ENCODE results near the gene ABCC8. TPM values are rescaled to one million over a fixed set of nuclear protein-coding genes. Genes with fewer than 3 reads are reported as not detected.

ABCC8 gene
- total RNA-seq, 6 experiments from 2014 or later: not detected

- peaks cover 38% of the 10 kb centered on the region for H3K27me3 Mint-ChIP-seq (ENCODE audit: insufficient read depth)
- DNase-seq: no peak
- H3K27ac Mint-ChIP-seq: no peak overlapping the region
Measured at GRCh38 chr11:17457396-17458173, 19.1 kb downstream of the ABCC8 start.

DNA sequence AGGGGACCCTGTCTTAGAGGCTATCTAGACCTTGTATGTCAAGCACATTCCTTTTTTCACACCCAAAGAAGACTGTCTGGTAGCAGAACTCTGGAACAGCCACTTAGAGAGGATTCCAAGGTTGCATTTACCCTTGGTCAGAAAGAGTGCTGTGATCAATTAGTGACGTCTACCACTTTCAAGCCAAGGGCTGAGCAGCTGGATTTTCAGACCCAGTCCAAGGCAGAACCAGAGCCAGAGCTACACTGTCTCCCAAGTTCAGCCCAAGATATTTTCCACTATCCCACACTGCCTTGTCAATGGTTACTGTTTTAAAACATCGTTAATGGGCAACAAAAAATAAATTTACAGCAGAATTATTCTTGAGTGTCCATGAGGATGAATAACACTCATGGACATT lies 24.0 kb downstream of the ABCC8 start:
- Mint-ChIP-seq H3K36me3 (ENCODE audit: low read depth) (no peaks in the 10 kb centered on the region), H3K4me3 (no peak overlapping the region), H3K27ac (no peak overlapping the region), H3K27me3 (ENCODE audit: insufficient read depth) (peaks cover 38% of the 10 kb centered on the region), H3K9me3 (no peaks in the 10 kb centered on the region), H3K4me1 (ENCODE audit: low read depth) (no peaks in the 10 kb centered on the region)
- DNase-seq: no peak
- TF ChIP-seq, protein P1, sequence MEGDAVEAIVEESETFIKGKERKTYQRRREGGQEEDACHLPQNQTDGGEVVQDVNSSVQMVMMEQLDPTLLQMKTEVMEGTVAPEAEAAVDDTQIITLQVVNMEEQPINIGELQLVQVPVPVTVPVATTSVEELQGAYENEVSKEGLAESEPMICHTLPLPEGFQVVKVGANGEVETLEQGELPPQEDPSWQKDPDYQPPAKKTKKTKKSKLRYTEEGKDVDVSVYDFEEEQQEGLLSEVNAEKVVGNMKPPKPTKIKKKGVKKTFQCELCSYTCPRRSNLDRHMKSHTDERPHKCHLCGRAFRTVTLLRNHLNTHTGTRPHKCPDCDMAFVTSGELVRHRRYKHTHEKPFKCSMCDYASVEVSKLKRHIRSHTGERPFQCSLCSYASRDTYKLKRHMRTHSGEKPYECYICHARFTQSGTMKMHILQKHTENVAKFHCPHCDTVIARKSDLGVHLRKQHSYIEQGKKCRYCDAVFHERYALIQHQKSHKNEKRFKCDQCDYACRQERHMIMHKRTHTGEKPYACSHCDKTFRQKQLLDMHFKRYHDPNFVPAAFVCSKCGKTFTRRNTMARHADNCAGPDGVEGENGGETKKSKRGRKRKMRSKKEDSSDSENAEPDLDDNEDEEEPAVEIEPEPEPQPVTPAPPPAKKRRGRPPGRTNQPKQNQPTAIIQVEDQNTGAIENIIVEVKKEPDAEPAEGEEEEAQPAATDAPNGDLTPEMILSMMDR (IDR thresholded peaks at IDR 0.05): no peak

More at GRCh38 chr11:17457396-17458173, 19.1 kb downstream of the ABCC8 start:
- Mint-ChIP-seq H3K4me1 (ENCODE audit: low read depth) (no peaks in the 10 kb centered on the region), H3K9me3 (no peaks in the 10 kb centered on the region), H3K36me3 (ENCODE audit: low read depth) (no peaks in the 10 kb centered on the region), H3K4me3 (no peak overlapping the region)
- TF ChIP-seq, protein P1 (IDR thresholded peaks at IDR 0.05): no peak

DNA sequence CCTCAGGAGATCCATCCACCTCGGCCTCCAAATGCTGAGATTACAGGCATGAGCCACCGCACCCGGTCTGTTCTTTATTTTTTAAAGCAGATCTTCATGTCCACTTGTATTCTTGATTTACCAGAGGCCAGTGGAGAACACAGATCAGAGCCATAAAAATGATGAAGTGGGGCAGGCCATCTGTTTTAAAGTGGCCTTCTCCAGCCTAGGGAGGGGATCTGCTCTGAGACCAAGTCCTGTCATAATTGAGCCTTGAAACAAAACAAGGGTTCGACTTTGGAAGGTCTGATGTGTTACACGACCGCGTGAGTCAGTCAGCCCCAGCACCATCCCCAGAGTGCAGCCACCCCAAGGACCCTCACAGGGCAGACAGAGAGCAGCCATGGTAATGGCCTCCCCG lies 27.5 kb downstream of the ABCC8 start:
- H3K4me1 Mint-ChIP-seq (ENCODE audit: low read depth): no peaks in the 10 kb centered on the region
- H3K36me3 Mint-ChIP-seq (ENCODE audit: low read depth): no peaks in the 10 kb centered on the region
- no peak overlapping the region for H3K4me3 Mint-ChIP-seq
- DNase-seq: no peak
- no peak overlapping the region for H3K27ac Mint-ChIP-seq
- peaks cover 32% of the 10 kb centered on the region for H3K27me3 Mint-ChIP-seq (ENCODE audit: insufficient read depth)
- no peaks in the 10 kb centered on the region for H3K9me3 Mint-ChIP-seq
- TF ChIP-seq, protein P1 (IDR thresholded peaks at IDR 0.05): no peak

DNA sequence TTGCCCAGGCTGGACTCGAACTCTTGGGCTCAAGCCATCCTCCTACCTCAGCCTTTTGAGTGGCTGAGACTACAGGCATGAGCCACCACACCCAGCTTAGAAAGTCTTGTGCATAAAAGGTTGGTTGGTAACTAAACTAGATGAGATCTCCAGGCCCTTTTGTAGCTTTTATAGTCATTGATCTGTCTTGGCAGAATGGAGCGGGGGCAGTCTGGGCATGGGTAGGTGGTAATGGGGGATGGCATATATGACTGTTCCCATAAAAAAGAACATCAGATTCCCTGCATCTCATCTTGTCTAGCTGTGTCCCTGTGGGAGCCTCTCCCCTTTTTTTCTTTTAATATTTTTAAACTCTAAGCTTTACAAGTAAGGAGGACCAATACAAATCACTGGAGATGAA lies 30.2 kb downstream of the ABCC8 start:
- Mint-ChIP-seq H3K27me3 (ENCODE audit: insufficient read depth) (peaks cover 23% of the 10 kb centered on the region), H3K27ac (no peak overlapping the region)

DNA sequence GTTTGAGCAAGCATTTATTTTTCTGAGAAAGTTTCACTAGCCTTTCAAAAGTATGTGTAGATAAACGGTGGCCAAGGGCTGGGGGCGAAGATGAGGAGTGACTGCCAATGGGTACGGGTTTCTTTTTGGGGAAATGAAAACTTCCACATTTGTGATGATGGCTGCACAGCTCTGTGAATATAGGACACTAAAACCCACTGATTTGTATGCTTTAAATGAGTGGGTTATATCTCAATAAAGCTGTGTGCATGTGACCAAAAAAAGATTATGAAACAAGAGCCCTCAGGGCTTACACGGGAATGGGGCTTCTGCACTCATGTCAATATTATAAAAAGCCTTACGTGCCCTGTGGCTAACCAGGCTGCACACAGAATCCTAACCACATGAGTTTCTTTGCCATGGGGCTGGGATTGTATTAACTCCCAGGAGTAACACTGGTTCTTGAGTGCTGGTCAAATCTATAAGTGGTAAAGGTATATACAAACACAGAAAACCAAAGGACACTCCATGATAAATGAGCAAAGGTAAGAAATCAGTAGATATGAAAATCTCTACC lies 31.3 kb downstream of the ABCC8 start:
- no peak for DNase-seq
- no peak overlapping the region for H3K27ac Mint-ChIP-seq
- H3K4me1 Mint-ChIP-seq (ENCODE audit: low read depth): no peaks in the 10 kb centered on the region
- H3K36me3 Mint-ChIP-seq (ENCODE audit: low read depth): no peaks in the 10 kb centered on the region
- H3K27me3 Mint-ChIP-seq (ENCODE audit: insufficient read depth): peaks cover 25% of the 10 kb centered on the region
- TF ChIP-seq, protein P1 (IDR thresholded peaks at IDR 0.05): no peak
- no peaks in the 10 kb centered on the region for H3K9me3 Mint-ChIP-seq
- H3K4me3 Mint-ChIP-seq: no peak overlapping the region

More for the DNA sequence above, 30.2 kb downstream of the ABCC8 start:
- Mint-ChIP-seq H3K4me3 (no peak overlapping the region), H3K4me1 (ENCODE audit: low read depth) (no peaks in the 10 kb centered on the region), H3K9me3 (no peaks in the 10 kb centered on the region), H3K36me3 (ENCODE audit: low read depth) (no peaks in the 10 kb centered on the region)
- DNase-seq: no peak
- TF ChIP-seq, protein P1 (IDR thresholded peaks at IDR 0.05): no peak

All from HFFc6 (cell line).